Retinal pigment epithelial cell (primary cell): ENCODE measurements around the gene IL2RG.

Experiments used
- DNase-seq: peaks from one replicate; pipeline ENCODE4 v3.0.0-alpha.2; 2010; ENCODE audit warnings: low read depth
- H3K4me3 ChIP-seq: 2 replicates; pipeline ENCODE4 v1.5.1; 2011; ENCODE audit warnings: mild to moderate bottlenecking, low read length, control low read depth, moderate library complexity
- TF ChIP-seq, protein P1 (sequence below): conservative IDR thresholded peaks from 2 replicates; pipeline ENCODE4 v1.5.1; 2011; ENCODE audit warnings: low read depth, low read length, control low read depth, inconsistent platforms

The IL2RG gene

DNA sequence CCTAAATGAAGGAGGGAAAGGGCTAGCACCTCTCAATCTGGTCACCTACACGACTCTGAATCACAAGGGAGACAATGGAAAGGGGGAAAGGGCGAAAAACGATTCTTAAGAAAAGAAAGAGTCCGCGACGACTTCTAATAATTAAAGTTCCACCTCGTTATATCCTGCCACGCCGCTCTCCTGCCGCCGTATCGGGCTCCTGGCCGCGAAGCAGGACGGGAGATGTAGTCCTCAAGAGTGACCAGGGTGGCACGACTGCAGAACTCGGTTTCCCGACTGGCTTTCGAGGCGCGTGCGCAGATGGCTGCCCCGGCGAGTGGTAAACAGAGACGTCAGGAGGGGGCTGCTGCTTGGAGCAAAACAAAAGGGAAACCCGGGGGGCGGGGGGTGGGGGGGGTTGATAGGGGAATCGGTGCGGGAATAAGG is 15.8 kb downstream of the IL2RG start, which contains the start of gene FOXO4:
FOXO4 (plus strand) TSS at position 297 of the 426 bp plus-strand sequence. CDS start 678 bp downstream, outside the sequence.
- TF ChIP-seq, protein P1, sequence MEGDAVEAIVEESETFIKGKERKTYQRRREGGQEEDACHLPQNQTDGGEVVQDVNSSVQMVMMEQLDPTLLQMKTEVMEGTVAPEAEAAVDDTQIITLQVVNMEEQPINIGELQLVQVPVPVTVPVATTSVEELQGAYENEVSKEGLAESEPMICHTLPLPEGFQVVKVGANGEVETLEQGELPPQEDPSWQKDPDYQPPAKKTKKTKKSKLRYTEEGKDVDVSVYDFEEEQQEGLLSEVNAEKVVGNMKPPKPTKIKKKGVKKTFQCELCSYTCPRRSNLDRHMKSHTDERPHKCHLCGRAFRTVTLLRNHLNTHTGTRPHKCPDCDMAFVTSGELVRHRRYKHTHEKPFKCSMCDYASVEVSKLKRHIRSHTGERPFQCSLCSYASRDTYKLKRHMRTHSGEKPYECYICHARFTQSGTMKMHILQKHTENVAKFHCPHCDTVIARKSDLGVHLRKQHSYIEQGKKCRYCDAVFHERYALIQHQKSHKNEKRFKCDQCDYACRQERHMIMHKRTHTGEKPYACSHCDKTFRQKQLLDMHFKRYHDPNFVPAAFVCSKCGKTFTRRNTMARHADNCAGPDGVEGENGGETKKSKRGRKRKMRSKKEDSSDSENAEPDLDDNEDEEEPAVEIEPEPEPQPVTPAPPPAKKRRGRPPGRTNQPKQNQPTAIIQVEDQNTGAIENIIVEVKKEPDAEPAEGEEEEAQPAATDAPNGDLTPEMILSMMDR, result no peak
- DNase-seq, result peak; percentile 34
- peak within 1 kb of the TSS; percentile 66 for H3K4me3 ChIP-seq

GRCh38 chrX:71095033-71095432 is 16.3 kb downstream of the IL2RG start:
- TF ChIP-seq, protein P1, result no peak
- no peak for DNase-seq
- H3K4me3 ChIP-seq, result peak overlapping the region; percentile 66

DNA sequence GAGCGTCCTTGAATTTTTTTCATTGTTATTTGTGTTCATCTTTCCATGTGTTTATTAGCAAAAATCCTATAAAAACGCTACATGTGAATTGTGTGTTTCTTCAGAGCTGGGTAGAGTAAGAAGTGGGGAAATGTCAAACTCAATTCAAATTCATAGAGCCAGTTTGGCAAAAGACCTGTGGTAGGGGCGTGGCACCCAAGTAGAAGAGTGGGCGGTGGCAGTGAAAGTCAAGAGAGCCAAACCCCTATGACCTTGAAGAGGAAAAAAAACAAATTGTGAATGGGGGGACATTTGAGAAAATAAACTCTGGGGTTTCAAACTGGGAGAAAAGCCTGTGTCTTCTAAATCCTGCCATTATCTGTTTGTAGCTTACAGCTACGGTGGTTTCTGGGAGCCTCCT is 20.1 kb downstream of the IL2RG start:
- DNase-seq, result no peak
- H3K4me3 ChIP-seq, result no peak overlapping the region
- TF ChIP-seq, protein P1, result no peak

GRCh38 chrX:71085900-71086299 is 25.5 kb downstream of the IL2RG start:
- DNase-seq, result no peak
- TF ChIP-seq, protein P1, result no peak
- H3K4me3 ChIP-seq, result no peak overlapping the region

- TF ChIP-seq, protein P1, result no peak
- no peak for DNase-seq
- no peak overlapping the region for H3K4me3 ChIP-seq
Measured at GRCh38 chrX:71082822-71083221, 28.6 kb downstream of the IL2RG start.

GRCh38 chrX:71082124-71082647 is 29.2 kb downstream of the IL2RG start:
- TF ChIP-seq, protein P1, result no peak
- no peak overlapping the region for H3K4me3 ChIP-seq
- DNase-seq, result no peak

DNA sequence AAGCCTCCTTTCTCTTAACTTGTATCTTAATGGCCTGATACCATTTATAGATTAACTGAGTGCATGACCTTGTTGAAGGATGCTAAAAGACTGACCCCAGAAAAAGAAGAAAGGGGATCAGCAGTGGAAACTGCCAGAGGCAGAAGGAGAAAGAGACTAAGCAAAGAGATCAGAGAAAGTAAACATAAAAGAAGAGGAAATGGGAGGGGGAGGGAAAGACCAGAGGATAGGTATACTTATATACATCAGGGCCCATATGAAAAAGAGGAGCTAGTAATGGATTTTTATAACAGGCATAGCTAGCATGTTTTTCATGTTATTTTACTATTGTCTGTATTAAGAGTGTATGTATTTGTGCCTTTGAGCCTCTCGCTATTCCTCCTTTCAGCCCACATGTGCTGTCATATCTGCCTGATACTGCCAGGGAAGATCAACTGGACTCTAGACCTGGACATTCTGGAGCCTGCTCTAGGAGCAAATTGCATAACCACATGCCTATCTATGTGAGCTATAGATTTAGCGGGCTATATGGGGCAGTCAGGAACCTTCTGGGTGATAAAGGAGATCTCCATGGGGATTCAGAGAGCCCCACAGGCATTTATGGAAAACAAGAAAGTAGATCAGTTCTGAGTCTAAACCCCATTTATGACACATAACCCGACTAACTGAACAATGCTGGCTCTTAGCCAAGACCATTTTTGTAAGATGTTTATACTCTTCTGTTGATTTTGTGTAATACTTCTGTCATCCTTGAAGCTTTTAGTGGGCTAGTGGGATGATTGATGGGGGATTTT is 29.9 kb downstream of the IL2RG start:
- DNase-seq, result no peak
- TF ChIP-seq, protein P1, result no peak
- H3K4me3 ChIP-seq, result no peak overlapping the region
